DOHH2 (cell line): Measurements from ENCODE around the gene MGLL.

ENCODE experiments used
- H3F3A ChIP-seq: fragments of 200-600 bp; sonication (generic), shearing (Covaris generic); 2 replicates; pipeline ENCODE4 v1.6.0; 2016; ENCODE audit warnings: antibody characterized with exemption, mild to moderate bottlenecking; ENCODE audit not compliant: control insufficient read depth, insufficient read depth
- H3K27ac ChIP-seq: fragments of 200-600 bp; sonication (generic); 2 replicates; pipeline ENCODE4 v1.5.1; 2014; ENCODE audit warnings: low read depth, mild to moderate bottlenecking, low read length, moderate library complexity
- H3K27me3 ChIP-seq: fragments of 200-600 bp; sonication (generic); 2 replicates; pipeline ENCODE4 v1.6.1; 2014; ENCODE audit warnings: mild to moderate bottlenecking, low read length, mixed read lengths; ENCODE audit not compliant: control insufficient read depth
- H3K36me3 ChIP-seq: fragments of 200-600 bp; sonication (generic); 2 replicates; pipeline ENCODE4 v1.6.1; 2014; ENCODE audit warnings: mild to moderate bottlenecking, low read length, moderate library complexity, mixed read lengths; ENCODE audit not compliant: control insufficient read depth
- H3K4me1 ChIP-seq: fragments of 200-600 bp; sonication (generic); 2 replicates; pipeline ENCODE4 v1.6.1; 2014; ENCODE audit warnings: mild to moderate bottlenecking, low read length, mixed read lengths; ENCODE audit not compliant: control insufficient read depth
- H3K4me2 ChIP-seq: fragments of 200-600 bp; sonication (generic); 2 replicates; pipeline ENCODE4 v1.6.0; 2014; ENCODE audit warnings: mild to moderate bottlenecking, low read length, moderate library complexity
- H3K4me3 ChIP-seq: fragments of 200-600 bp; sonication (generic); 2 replicates; pipeline ENCODE4 v1.5.1; 2014; ENCODE audit warnings: mild to moderate bottlenecking, low read length, mixed read lengths
- H3K79me2 ChIP-seq: fragments of 200-600 bp; sonication (generic); 2 replicates; pipeline ENCODE4 v1.6.1; 2014; ENCODE audit warnings: mild to moderate bottlenecking, low read length, mixed read lengths; ENCODE audit not compliant: control insufficient read depth
- H3K9me2 ChIP-seq: fragments of 200-600 bp; sonication (generic); replicated peaks from 2 replicates; pipeline ENCODE4 v1.6.1; 2014; ENCODE audit warnings: mild to moderate bottlenecking, low read length, mixed read lengths; ENCODE audit not compliant: control insufficient read depth
- H3K9me3 ChIP-seq: fragments of 200-600 bp; sonication (generic); 2 replicates; pipeline ENCODE4 v1.6.1; 2014; ENCODE audit warnings: antibody characterized with exemption, low read length, mixed read lengths; ENCODE audit not compliant: control insufficient read depth, insufficient read depth
- H4K20me1 ChIP-seq: fragments of 200-600 bp; sonication (generic); 2 replicates; pipeline ENCODE4 v1.6.0; 2014; ENCODE audit warnings: low read depth, mild to moderate bottlenecking, antibody characterized with exemption, low read length, moderate library complexity; ENCODE audit not compliant: control insufficient read depth, insufficient read depth
- EZH2phosphoT487 ChIP-seq: fragments of 200-600 bp; sonication (generic); IDR thresholded peaks from 2 replicates; pipeline ENCODE4 v1.6.1; 2017; ENCODE audit warnings: borderline replicate concordance, mild to moderate bottlenecking, antibody characterized with exemption, low read length, moderate library complexity, mixed read lengths
- TF ChIP-seq, protein P1 (sequence below): fragments of 200-600 bp; sonication (generic); IDR thresholded peaks from one replicate; pipeline ENCODE4 v1.5.1; 2014; ENCODE audit warnings: antibody characterized with exemption, mild to moderate bottlenecking, low read depth, low read length; ENCODE audit not compliant: poor library complexity, severe bottlenecking

Gene MGLL

DNA sequence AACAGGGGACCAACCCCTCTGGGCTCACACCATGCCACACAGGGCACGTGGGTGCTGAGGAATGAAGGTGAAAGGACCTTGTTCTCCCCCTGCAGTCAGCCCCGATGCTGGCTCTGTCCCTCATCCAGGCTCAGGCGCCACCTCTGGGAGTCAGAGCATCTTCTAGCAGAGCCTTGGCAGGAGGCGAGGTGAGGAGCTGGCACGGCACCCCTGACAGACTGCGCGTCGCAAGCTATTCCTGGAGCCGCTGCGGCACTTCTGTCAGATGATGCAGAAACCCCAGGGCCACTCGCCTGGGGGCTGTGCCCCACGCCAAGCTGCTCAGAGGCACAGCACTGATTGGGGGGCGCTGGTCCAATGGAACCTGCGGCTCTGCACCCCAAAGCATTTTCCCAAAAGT, 62.0 kb downstream of the MGLL start:
- Histone ChIP-seq H3F3A (no peaks in the 10 kb centered on the region), H3K9me2 (no peaks in the 10 kb centered on the region), H4K20me1 (no peaks in the 10 kb centered on the region), H3K27ac (no peak overlapping the region), H3K4me2 (no peak overlapping the region), H3K4me1 (peaks cover 26% of the 10 kb centered on the region), H3K36me3 (no peaks in the 10 kb centered on the region), H3K9me3 (no peaks in the 10 kb centered on the region), H3K4me3 (no peak overlapping the region), H3K27me3 (peaks cover 26% of the 10 kb centered on the region), H3K79me2 (no peaks in the 10 kb centered on the region)
- TF ChIP-seq, protein P1, sequence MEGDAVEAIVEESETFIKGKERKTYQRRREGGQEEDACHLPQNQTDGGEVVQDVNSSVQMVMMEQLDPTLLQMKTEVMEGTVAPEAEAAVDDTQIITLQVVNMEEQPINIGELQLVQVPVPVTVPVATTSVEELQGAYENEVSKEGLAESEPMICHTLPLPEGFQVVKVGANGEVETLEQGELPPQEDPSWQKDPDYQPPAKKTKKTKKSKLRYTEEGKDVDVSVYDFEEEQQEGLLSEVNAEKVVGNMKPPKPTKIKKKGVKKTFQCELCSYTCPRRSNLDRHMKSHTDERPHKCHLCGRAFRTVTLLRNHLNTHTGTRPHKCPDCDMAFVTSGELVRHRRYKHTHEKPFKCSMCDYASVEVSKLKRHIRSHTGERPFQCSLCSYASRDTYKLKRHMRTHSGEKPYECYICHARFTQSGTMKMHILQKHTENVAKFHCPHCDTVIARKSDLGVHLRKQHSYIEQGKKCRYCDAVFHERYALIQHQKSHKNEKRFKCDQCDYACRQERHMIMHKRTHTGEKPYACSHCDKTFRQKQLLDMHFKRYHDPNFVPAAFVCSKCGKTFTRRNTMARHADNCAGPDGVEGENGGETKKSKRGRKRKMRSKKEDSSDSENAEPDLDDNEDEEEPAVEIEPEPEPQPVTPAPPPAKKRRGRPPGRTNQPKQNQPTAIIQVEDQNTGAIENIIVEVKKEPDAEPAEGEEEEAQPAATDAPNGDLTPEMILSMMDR = no peak
- TF ChIP-seq EZH2phosphoT487 = no peak

DNA sequence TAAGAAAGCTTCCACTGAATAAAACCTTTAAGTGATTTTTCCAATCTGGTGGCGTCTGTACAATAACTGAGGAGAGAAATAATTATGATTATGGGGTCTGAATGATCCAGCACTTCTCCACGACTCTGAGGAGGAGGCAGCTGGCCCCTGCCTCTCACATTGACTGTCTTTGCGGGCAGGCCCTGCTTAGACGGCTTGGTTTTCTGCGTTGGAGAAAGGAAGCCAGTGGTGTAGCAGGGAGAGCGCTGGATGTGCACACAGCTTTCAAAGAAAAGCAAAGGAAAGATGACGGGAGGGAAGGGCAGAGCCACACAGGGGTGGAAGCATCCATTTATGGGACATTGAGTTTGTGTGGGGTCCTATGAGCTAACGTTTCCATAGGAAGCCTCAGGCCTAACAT, 62.5 kb downstream of the MGLL start:
- Histone ChIP-seq H3K4me2 (no peak overlapping the region), H4K20me1 (no peaks in the 10 kb centered on the region), H3K79me2 (no peaks in the 10 kb centered on the region), H3K9me2 (no peaks in the 10 kb centered on the region), H3F3A (no peaks in the 10 kb centered on the region), H3K4me1 (peaks cover 26% of the 10 kb centered on the region), H3K9me3 (no peaks in the 10 kb centered on the region), H3K36me3 (no peaks in the 10 kb centered on the region), H3K27me3 (peaks cover 30% of the 10 kb centered on the region), H3K4me3 (no peak overlapping the region), H3K27ac (no peak overlapping the region)
- TF ChIP-seq EZH2phosphoT487 = no peak
- TF ChIP-seq, protein P1 = no peak

DNA sequence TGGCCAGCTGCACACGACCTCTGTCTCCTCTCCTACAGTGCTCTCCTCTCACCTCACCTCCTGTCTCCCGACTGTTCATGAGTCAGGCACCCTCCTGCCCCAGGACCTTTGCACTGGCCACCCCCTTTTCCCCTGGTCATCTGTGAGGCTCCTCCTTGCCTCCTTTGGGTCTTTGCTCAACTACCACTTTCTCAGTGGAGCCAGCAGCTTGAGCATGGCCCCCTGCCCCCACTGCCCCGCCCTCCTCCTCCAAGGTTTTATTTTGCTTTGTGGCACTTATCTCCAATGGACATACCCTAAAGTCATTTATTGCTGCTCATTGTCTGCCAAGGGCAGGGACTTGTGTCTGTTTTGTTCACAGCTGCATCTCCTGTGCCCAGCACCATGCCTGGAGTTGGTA, 64.3 kb downstream of the MGLL start:
- TF ChIP-seq, protein P1 = no peak
- no peak for TF ChIP-seq EZH2phosphoT487
- Histone ChIP-seq H3K27ac (no peak overlapping the region), H3K4me1 (peaks cover 19% of the 10 kb centered on the region), H3K4me2 (no peak overlapping the region), H3K27me3 (peaks cover 44% of the 10 kb centered on the region), H3F3A (no peaks in the 10 kb centered on the region), H3K36me3 (no peaks in the 10 kb centered on the region), H3K4me3 (no peak overlapping the region), H3K9me3 (no peaks in the 10 kb centered on the region), H4K20me1 (no peaks in the 10 kb centered on the region), H3K79me2 (no peaks in the 10 kb centered on the region), H3K9me2 (no peaks in the 10 kb centered on the region)

GRCh38 chr3:127755305-127755681, 67.0 kb downstream of the MGLL start:
- Histone ChIP-seq H3K4me1 (peaks cover 6% of the 10 kb centered on the region), H3K9me3 (no peaks in the 10 kb centered on the region), H3K79me2 (no peaks in the 10 kb centered on the region), H3K36me3 (no peaks in the 10 kb centered on the region), H4K20me1 (no peaks in the 10 kb centered on the region), H3K27me3 (peaks cover 49% of the 10 kb centered on the region), H3F3A (no peaks in the 10 kb centered on the region), H3K4me3 (no peak overlapping the region), H3K9me2 (no peaks in the 10 kb centered on the region), H3K4me2 (no peak overlapping the region), H3K27ac (no peak overlapping the region)
- TF ChIP-seq, protein P1 = no peak
- no peak for TF ChIP-seq EZH2phosphoT487
